ENCODE results near the gene RPS6KA5.
"Not testable (repeated sequence)": the region's sequence is repeated elsewhere in the genome, so short reads cannot be mapped to it uniquely, and the experiment has no call there.

The RPS6KA5 gene

DNA sequence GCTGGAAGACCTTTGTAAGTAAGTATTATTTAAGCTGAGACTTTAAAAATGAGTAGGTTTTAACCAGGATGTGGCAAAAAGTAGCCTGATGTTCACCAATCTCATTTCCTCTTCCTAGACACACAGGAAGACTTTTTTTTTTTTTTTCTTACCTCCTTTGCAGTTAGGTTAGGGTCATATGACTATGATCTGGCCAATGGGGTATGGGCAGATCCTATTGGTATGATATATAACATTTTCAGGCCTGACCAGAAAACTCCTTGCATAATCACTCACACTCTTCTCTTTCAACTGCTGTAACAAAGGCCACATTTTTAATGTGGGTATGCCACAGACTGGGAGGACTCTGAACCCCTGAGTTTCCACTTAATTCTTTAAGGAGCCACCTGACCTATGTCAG is 2.7 kb upstream of the RPS6KA5 start:
- peak; percentile 22 for DNase-seq

DNA sequence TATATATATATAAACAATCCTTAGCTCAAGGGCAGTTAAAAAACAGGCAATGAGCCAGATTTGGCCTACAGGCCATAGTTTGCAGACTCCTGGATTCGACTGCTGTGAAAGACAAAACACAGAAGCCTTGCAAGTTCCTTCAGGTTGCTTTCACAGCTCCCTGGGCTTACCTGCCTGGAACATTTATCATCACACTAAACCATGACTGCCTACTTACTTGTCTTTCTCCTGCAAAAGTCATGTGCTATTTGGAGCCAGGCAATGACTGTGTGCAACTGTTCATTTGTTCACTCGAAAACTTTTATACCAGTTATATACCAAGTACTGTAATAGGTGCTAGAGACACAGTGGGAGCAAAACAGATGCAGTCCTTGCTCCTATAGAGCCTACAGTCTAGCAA is 2.2 kb upstream of the RPS6KA5 start:
- DNase-seq: no peak

DNA sequence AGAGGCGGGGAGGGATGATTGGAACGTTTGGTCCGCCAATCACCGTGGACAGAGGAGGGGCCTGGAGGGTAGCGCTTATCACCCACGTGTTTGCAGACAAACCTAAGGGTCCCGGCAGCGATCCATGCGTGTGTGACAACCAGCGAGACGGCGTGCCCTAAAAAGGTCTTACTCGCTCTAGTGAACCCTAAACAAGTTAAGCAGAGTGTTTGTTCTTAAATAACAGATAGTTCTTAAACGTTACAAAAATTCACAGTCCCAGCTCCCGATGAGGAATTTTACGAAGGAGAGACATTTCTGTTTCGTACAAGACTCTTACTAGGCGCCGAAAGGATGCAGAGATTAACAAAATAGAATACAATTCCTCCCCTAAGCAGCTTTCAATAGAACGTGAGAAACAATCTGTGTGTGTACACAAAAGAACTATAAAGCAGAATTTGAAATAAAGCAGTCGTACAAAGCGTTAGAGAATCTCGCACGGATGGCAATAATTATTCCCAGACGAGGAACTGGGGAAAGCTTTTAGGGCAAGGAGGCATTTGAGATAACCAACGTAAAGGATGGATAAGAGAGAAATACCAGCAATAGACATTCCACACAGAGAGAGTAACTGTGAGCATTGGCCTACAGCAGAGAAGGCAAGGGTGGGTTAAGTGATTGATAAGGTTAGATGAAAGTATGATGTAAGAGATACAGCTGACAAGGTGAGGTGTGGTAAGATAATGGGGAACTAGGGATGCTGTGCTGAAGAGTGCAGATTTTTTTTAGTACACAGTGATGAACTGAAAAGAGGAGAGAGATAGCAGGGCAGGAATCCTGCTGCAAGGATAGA is 831 bp upstream of the RPS6KA5 start:
- no peak for DNase-seq

DNA sequence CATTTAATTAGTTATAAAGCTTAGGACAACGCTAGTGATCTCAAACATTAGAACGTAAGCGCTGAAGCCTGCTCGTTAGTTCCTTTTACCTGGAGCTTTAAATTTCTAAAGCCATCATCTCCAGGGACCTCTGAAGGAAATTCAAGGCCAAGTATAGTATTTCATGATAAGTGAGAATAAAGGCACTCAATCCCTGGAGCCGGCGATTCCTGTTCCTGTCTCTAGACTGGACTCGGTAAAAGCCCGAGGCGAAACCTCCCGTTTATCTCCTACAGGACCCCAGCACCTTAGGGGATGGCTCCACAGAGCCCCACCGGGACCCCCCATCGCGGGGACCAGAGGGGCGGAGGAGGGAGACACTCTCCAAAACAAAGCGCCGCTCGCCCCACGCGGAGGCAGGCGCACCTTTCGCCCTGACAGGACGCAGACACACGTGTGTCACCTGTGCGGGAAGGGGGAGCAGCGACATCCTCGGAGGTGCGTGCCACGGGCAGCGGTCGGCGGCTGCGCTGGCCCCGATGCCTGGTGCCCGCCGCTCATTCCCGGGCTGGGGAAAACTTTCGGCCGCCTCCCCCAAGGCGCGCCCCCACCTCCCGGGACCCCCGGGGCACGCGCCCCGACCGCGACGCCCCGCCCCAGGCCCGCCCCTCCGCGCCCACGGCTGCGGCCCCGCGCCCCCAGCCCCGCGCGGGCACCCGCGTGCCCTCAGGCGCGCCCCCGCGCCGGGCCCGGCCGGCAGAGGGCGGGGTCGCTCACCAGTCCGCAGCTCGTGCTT is 678 bp downstream of the RPS6KA5 start:
- DNase-seq: peak; percentile 56

DNA sequence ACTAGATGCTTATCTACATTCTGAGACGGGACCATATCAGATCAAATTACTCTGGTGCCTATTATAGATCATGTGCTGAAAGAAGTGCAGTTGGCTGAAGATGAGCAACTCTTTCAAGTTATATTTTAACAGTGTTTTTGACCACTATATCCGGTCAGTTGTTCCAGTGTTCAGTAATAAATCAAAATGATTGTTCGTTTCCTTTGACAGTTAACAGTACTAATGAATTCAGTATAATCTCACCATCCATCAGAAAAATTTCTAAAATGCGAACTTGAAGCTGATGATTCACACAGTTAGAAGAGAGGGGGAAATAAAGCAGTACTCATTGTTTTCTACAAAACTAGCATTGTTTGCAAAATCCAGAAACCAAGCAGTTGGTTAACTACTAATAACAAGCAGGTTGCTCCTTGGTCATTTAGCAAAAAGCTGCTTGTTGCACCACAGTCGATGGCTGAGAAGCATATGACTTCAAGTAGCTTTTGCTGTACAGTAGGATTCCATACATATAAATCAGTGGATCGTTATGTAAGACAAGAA is 2.3 kb downstream of the RPS6KA5 start:
- DNase-seq: no peak

DNA sequence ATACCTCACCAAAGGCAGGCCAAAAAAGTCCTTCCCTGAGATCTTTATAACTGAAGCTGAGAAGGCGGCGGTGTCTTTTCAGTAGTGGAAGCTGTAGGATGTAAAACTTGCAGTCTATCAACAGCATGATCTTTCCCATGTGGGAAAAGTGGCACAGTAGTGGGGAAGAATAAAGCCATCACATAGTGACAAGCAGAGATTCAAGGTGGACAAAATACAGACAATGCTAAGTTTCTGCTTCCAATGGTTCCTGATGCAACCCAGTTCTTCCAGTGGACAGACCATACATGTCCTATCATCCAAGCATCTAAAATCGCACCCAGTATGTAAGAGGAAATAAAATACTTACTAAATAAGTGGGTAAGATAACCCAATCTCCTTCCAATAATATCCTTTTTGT is 4.1 kb downstream of the RPS6KA5 start:
- DNase-seq: no peak

DNA sequence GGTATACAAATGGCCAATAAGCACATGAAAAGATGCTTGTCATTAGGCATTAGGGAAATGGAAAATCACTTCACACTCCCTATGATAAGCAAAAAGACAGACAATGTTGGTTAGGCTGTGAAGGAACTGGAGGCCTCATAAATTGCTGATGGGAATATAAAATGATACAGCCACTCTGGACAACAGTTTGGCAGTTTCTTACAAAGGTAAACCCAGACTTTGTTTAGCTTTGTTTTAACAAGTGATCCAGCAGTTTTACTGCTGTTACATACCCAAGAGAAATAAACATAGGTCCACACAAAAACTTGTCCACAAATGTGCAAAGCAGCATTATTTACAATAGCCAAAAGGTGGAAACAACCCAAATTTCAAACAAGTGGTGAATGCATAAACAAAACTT is 5.4 kb downstream of the RPS6KA5 start:
- DNase-seq: no peak

DNA sequence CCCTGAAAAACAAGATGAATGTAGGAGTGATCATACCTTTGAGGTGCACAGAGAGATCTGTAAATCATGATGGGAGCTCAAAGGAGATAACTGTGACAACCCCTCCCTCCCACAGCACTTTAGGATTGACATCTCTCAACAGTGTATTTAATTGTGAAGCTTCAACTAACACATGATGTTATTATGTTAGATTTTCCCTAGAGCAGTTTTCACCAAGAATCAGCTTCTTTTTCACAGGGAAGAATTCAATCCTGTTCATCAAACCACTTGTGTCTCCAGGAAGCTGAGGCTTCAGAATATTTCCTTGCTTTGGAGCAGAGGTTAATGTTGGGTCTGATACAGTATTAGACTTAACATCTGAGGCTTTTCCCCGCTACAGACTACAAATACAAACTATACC is 11.8 kb downstream of the RPS6KA5 start:
- no peak for DNase-seq

DNA sequence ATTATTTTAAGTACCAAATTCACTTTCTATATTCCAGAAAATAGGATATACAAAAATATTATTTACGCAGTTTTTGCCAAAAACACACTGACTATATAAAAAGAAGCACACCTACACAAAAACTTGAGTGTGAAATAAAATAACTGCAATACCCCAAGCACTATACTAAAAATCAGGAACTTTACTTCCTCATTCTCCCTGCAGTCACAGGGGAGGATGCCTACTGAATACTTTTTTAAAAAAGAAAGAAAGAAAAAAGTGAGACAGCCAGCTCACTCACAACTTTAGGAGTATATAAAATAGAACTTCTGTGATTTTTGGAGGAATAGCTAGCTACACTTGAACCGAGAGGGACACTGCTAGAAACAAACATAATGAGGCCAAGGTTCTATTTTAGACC is 12.2 kb downstream of the RPS6KA5 start:
- no peak for DNase-seq

DNA sequence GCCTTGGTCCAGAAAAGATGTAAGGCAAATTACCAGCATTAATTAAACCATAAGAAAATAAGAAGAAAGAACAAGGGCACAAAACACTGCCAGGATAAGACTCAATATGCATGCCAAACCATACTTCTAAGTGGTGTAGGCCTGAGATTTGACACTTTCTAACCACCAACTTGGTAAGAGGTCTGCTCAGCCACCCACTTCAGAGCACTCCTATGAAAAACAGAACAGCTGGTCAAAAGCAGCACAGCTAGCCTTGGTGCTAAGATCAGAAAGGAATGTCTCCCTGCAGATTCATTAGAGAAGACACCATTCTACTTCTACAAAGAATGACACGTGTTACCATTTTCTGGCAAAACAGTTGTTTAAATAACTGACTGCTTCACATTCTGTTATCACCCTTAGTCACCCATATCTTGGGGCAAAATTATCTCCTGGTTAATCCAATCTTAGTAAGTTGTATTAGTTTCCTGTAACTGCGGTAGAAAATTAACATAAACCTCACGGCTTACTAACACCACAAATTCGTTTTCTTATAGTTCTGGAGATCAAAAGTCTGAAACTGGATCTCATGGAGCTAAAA is 13.2 kb downstream of the RPS6KA5 start:
- DNase-seq: no peak

DNA sequence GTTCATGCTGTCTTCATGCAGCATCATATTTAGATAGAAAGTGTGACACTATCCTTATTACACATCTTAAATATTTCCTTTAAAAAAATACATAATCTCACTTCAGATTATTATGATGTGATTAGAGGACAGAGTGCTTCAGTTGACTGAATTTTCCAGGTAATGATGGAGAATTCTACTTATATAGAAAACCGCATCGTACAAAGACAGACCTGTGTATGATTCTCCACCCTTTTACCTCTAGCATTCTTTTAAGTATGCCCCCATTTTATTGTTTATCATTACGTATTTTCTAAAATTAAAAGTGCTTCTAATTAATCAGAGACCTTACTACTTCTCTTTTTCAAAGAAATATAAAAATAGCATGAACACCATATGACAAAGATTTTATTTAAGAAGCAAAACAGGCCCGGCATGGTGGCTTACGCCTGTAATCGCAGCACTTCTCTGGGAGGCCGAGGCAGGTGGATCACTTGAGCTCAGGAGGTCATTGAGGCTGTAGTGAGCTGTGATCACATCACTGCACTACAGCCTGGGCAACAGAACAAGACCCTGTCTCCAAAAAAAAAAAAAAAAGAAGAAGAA is 13.9 kb downstream of the RPS6KA5 start:
- no peak for DNase-seq

DNA sequence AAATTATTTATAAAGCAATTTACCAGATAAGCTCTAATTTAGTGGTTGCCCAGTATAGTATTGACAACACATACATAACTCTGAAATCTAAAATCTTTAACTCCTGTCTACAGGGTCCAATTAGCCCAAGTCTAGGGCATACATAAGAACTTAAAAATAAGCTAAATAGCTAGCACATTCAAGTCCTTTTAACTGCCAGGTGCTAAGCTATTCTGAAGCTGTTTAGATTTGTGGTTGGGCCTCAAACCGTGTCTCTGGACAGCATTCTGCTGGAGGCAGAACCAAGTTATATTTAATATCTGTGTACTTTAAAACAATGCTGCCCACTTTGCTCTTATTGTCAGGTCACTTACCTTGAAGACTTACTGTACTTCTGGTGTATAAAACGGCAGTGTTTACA is 19.0 kb downstream of the RPS6KA5 start:
- no peak for DNase-seq

DNA sequence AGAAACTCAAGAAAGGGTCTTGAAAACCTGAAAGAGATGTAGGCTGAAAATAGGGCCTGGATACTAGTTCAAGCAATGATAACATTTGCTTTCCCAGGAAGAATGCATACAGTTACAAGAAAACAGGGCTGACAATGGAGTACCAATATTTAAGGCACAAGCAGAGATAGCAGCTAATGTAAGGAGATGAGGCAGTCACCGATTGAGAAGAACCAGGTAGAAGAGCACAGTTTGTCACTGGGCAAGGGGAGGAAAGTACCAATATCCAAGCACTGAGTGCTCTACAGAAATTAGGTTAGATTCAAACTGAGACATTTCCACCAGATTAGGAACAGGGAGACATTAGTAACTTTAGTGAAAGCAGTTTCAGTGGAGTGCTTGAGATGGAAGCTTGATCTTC is 19.9 kb downstream of the RPS6KA5 start:
- DNase-seq: no peak

DNA sequence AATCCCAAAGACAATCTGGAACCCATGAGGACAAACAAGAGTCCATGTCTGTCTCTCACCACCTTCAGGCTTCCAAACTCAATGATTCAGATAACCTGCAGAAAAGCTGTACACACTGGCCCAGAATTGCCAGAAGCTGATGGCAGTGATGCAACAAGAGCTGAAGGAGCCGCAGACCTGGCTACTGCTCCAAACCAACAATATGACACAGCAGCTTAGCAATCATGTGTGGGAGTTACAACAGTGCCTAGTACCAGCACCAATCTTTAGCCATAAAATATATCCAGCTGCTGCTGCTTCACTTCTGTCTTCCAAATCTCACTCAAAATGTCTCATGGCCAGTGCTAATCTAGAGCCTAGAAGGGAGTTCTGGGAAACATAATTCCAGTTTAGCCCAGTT is 22.0 kb downstream of the RPS6KA5 start:
- DNase-seq: no peak

DNA sequence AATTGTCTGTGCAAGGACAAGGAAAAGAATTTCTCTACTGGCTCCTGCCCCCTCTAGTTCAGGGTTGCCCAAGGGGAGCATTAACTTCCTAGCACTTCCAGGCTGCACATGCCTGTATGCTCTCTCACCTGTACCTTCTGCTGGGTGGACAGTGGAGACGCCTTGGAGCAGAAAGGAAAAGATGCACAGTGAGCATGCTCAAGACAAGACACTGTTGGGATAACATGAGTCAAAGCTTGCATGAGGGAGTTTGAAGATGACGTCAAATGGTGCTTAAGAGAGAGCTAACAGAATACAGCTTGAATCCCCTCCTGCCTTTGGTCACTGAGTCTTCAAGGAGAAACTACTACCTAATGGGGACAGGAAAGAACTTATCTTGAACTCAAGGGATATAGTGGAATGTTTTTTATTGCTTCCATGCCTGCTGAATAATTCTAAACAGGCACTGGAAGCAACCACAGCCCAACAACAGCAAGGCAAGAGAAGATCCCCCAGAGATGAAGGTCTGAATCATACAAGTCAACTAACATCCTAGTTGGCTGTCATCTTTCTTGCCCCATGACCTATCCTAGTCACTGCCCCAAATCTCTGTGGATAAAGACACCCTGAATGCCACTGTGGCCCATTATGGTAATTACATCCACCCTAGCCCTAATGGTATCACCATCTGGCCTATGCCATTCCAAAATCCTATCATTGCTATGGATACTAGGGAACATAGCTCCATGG is 23.5 kb downstream of the RPS6KA5 start:
- DNase-seq: no peak

DNA sequence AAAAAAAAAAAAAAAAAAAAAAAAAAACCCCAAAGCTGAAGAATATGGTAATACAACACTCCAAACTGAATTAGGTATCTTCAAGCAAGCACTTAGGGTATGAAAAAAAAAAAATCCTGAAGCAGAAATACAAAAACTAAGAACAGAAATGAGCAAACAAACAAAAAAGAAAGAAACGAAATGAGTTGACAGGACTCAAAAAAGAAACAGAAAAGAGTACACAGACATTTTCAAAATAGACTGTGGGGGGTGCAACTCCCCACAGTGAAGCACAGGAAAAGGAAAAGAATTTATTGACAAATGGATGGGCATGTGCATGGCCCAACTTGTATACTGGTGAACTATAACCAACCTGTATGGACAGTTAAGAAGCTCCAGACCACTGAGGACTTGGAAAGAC is 24.6 kb downstream of the RPS6KA5 start:
- DNase-seq: no peak

DNA sequence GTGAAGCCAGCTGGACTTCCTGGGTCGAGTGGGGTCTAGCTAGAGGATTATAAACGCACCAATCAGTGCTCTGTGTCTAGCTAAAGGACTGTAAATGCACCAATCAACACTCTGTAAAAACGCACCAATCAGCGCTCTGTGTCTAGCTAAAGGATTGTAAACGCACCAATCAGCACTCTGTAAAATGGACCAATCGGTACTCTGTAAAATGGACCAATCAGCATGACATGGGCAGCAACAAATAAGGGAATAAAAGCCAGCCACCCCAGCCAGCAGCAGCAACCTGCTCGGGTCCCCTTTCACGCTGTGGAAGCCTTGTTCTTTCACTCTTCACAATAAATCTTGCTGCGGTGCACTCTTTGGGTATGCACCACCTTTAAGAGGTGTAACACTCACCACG is 26.1 kb downstream of the RPS6KA5 start:
- not testable (repeated sequence) for DNase-seq

DNA sequence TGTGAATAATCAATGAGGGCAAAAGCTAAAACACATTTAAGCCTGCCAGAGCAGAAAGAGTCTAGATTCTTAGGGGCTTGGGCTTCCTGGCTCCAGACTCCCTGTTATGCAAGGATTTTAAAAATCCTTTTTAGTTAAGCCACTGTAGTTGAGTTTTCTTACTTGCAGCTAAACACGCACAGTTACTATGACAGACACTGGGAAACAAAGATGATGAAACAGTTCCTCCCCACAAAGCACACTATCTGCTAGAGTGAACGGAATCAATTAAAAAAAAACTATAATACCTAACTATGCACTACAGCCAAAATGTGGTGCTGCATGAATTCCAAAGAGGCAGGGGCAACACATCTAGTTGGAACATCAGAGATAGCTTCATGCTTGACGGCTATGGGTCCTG is 28.2 kb downstream of the RPS6KA5 start:
- no peak for DNase-seq

DNA sequence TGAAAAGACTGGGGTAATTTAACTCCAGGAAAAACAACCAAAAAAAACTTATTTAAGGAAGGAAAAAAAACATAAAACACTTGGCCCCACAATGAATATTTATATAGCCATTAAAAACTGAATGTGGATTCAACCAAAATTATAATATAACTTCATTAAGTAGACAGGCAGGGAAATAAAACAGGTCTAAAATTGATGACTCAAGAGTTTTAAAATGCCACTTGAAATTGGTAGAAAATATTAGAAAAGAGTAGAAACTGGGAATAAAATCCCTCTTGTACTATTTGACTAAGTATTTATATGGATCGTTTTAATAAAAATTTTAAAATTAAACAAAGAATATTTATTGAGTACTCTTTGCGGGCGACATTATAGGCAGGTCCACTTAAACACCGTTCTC is 28.8 kb downstream of the RPS6KA5 start:
- DNase-seq: no peak

DNA sequence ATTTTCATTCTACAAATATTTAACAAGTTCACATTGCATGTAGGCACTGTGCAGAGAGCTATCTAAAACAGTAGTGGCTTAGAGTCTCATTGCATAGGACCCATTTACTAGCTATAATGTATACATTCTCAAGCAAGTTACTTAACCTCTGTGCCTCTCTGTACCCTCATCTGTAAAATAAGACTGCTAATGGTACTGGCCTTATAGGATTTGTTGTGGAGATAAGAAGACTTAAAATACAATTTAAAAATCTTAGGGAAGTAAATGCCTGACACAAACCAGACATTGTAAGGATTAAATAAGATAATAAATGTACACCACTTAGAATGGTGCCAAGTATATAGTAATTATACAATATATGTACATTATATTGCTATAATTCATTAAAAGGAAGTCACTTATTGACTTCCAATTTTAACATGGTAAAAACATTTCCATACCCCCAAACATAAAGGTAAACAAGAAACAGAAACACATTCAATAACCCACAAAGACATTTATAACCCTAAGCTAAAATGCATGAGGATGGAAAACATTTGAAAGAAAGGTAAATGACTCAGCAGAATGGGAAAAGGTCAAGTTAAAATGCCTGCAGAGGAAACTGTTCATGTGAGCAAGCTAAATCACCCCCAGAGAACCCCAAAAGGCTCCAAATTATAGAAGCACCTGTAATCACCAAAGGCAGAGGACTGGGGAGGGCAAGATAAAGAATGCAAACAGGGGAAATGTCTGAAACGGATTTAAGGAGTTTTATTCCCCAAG is 30.8 kb downstream of the RPS6KA5 start:
- DNase-seq: no peak

DNA sequence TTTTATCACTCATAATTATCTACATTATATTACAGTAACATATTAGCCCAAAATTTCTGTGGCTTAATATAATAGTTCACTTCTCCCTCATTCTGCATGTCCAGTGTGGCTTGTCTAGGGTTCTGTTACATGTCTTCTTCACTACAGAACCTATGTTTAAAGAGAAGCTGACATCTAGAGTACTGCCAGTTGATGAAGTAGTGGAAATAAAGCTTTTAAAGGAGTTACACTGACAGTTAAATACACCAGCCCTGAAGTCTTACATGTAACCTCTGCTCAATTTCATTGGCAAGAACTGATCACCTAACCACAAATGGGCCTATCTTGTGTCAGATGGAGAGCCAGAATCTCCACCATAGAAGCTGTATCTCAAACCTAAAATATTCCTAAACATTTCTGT is 32.9 kb downstream of the RPS6KA5 start:
- DNase-seq: no peak

DNA sequence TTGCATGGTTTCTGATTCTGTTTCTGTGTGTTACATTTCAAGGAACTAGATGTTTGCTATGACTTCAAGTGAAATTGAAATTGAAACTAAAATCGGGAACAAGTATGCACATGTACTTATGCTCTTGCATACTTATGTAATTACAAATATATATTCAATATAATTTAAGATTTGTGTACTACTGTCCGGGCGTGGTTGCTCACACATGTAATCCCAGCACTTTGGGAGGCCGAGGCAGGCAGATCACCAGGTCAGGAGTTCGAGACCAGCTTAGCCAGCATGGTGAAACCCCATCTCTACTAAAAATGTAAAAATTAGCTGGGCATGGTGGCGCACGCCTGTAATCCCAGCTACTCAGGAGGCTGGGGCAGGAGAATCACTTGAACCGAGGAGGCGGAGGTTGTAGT is 37.8 kb downstream of the RPS6KA5 start:
- peak; percentile 4 for DNase-seq

Data from CD4-positive, alpha-beta T cell treated with Interferon gamma for 1 hour (primary cell).